Thyroid gland (tissue), 4 donors: ENCODE data around the gene CDK13. TPM values are rescaled to one million over a fixed set of nuclear protein-coding genes. Genes with fewer than 3 reads are reported as not detected.

ENCODE experiments used
- DNase-seq, 2 donors: peaks; one replicate each; pipeline ENCODE4 v3.0.0-alpha.2; 2019
- H3K27ac ChIP-seq, 3 donors: fragments of 200-600 bp; sonication (generic); 1 replicate in 2 of 3; 2 replicates in 1 of 3; pipeline ENCODE4 v1.5.1; 2016 to 2019; ENCODE audit warnings: mild to moderate bottlenecking in 1 of 3, moderate library complexity in 1 of 3
- H3K27me3 ChIP-seq: fragments of 200-600 bp; sonication (generic); one replicate; pipeline ENCODE4 v1.5.1; 2019
- H3K36me3 ChIP-seq, 2 donors: fragments of 200-600 bp; sonication (generic); one replicate each; pipeline ENCODE4 v1.5.1; 2016 to 2019
- H3K4me1 ChIP-seq, 2 donors: fragments of 200-600 bp; sonication (generic); one replicate each; pipeline ENCODE4 v1.5.1; 2017 to 2019
- H3K4me3 ChIP-seq, 3 donors: fragments of 200-600 bp; sonication (generic); replicated peaks in 1 of 3; 1 replicate in 2 of 3; 2 replicates in 1 of 3; pipeline ENCODE4 v1.5.1; 2016; ENCODE audit warnings: mild to moderate bottlenecking in 1 of 3
- H3K9me3 ChIP-seq: fragments of 200-600 bp; sonication (generic); one replicate; pipeline ENCODE4 v1.5.1; 2017
- POLR2A ChIP-seq, 2 donors: fragments of 450-650 bp; IDR thresholded peaks; one replicate each; pipeline ENCODE4 v1.6.1; 2017; ENCODE audit warnings: antibody characterized with exemption in 2 of 2, mild to moderate bottlenecking in 2 of 2, moderate library complexity in 1 of 2
- WGBS, 2 donors: methylation state at CpG; one replicate each; pipeline ENCODE4 v1.1.5; 2017; 5-methylcytosine and 5-hydroxymethylcytosine counted together
- intact Hi-C: fragments of 100-400 bp; cut with DNase I; formaldehyde crosslinking; loops from one replicate; pipeline ENCODE4 v1.15.1; 2023
- total RNA-seq, 4 donors: library from RNA; depleted of rRNA; stranded (reverse); fragments of >200 nt; gene quantifications; one replicate each; pipeline ENCODE4 v1.2.3, GENCODE V29; 2016
- TF ChIP-seq, protein P1 (sequence below), 6 experiments: fragments of 200-600 bp in 3 of 6; fragments of 450-650 bp in 3 of 6; sonication (generic) in 3 of 6; IDR thresholded peaks; one replicate each; pipeline ENCODE4 v1.5.1; 2016 to 2019; ENCODE audit warnings: antibody characterized with exemption in 6 of 6, mild to moderate bottlenecking in 2 of 6, inconsistent platforms in 1 of 6, moderate library complexity in 1 of 6

Gene CDK13
- total RNA-seq, 4 donors from 2014 or later: 131 to 191 (median 141) TPM

DNA sequence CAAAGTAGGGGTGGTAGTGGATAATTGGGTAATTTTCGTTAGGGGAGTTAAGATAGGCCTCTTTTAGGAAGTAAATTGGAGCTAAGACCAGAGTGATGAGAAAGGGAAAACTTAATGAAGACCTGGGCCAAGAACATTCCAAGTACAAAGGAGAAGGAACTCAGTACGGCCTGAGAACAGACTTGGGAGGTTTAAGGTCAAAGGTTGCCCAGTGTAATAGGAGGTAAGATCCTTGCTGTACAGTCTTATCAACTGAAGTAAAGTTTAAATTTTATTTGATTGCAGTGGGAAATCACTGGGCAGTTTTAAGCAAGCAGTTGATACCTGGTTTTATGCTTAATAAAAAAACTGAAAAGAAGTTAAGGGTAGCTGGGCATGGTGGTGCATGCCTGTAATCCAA, 108.0 kb downstream of the CDK13 start:
- intact Hi-C loops: no loop called here
- Histone ChIP-seq H3K27me3 (no peaks in the 10 kb centered on the region), H3K27ac (no peak overlapping the region), H3K9me3 (no peaks in the 10 kb centered on the region), H3K4me1 (peaks cover 9 to 17% of the 10 kb centered on the region in 2 donors), H3K4me3 (no peak overlapping the region), H3K36me3 (no peaks in the 10 kb centered on the region)
- WGBS, 2 donors: 63 to 89% methylated on average over 2 of the region's 2 CpGs
- no peak for TF ChIP-seq POLR2A (IDR thresholded peaks at IDR 0.05)
- TF ChIP-seq, protein P1, sequence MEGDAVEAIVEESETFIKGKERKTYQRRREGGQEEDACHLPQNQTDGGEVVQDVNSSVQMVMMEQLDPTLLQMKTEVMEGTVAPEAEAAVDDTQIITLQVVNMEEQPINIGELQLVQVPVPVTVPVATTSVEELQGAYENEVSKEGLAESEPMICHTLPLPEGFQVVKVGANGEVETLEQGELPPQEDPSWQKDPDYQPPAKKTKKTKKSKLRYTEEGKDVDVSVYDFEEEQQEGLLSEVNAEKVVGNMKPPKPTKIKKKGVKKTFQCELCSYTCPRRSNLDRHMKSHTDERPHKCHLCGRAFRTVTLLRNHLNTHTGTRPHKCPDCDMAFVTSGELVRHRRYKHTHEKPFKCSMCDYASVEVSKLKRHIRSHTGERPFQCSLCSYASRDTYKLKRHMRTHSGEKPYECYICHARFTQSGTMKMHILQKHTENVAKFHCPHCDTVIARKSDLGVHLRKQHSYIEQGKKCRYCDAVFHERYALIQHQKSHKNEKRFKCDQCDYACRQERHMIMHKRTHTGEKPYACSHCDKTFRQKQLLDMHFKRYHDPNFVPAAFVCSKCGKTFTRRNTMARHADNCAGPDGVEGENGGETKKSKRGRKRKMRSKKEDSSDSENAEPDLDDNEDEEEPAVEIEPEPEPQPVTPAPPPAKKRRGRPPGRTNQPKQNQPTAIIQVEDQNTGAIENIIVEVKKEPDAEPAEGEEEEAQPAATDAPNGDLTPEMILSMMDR (IDR thresholded peaks at IDR 0.05): no peak
- DNase-seq: no peak

DNA sequence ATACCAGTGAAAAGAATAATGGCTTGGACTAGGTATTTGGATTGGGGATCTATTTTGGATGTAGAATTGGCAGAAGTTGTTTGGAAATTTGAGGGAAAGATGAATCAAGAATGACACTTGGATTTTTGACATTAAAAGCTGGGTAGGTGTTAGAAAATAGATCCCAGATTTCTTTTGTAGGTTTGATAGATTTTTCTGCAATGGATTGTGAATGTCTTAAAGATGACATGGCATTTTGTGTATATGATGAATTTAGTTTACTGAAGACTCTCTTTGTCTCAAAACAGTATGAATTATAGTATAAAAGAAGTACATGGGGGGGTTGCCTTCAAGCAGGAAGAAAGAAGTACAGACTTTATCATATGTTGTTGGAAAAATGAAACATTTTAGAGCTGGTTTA, 108.6 kb downstream of the CDK13 start:
- intact Hi-C loops: no loop called here
- Histone ChIP-seq H3K9me3 (no peaks in the 10 kb centered on the region), H3K4me3 (no peak overlapping the region), H3K36me3 (no peaks in the 10 kb centered on the region), H3K27ac (no peak overlapping the region), H3K4me1 (peaks cover 9 to 17% of the 10 kb centered on the region in 2 donors), H3K27me3 (no peaks in the 10 kb centered on the region)
- no peak for DNase-seq
- TF ChIP-seq, protein P1 (IDR thresholded peaks at IDR 0.05): no peak
- TF ChIP-seq POLR2A (IDR thresholded peaks at IDR 0.05): no peak

DNA sequence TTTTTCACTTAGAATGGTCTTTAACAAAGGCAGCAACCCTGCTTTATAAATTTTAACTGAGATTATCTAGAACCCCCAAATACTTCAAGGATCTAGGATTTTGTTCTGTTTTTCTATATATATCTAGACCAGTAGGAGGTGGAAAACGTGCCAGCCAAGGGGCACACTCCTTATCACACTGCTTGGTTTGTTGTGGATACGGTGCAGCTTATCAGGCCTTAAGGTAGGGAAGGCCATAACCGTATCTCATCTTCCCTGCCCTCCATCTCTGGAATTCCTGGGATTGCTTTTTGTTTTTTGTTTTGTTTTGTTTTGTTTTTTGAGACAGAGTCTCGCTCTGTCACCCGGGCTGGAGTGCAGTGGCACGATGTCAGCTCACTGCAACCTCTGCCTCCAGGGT, 109.0 kb downstream of the CDK13 start:
- WGBS, 2 donors: 93 to 97% methylated on average over 6 of the region's 6 CpGs
- Histone ChIP-seq H3K4me3 (no peak overlapping the region), H3K36me3 (no peaks in the 10 kb centered on the region), H3K9me3 (no peaks in the 10 kb centered on the region), H3K27ac (no peak overlapping the region), H3K4me1 (peaks cover 9 to 17% of the 10 kb centered on the region in 2 donors), H3K27me3 (no peaks in the 10 kb centered on the region)
- no peak for TF ChIP-seq POLR2A (IDR thresholded peaks at IDR 0.05)
- TF ChIP-seq, protein P1 (IDR thresholded peaks at IDR 0.05): no peak
- intact Hi-C loops: no loop called here
- DNase-seq: no peak

DNA sequence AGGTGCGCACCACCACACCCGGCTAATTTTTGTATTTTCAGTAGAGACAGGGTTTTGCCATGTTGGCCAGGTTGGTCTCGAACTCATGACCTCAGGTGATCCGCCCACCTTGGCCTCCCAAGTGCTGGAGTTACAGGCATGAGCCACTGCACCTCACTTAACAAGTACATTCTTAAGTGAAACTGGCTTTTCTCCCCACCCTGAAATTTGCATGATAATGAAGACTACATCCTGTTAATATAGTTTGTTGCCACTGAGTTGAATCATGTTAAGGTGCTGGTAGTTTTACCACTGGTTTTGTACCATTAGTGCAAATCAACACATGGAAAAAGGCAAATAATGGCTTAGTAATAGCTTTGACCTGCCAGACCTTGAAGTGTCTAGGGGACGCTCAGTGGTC, 122.2 kb downstream of the CDK13 start:
- intact Hi-C loops: no loop called here
- Histone ChIP-seq H3K4me3 (no peak overlapping the region), H3K36me3 (peaks cover 0 to 2% of the 10 kb centered on the region in 2 donors), H3K9me3 (no peaks in the 10 kb centered on the region), H3K27ac (no peak overlapping the region), H3K4me1 (no peaks in the 10 kb centered on the region), H3K27me3 (no peaks in the 10 kb centered on the region)
- WGBS, 2 donors: 98 to 99% methylated on average over 5 of the region's 5 CpGs
- no peak for TF ChIP-seq POLR2A (IDR thresholded peaks at IDR 0.05)
- TF ChIP-seq, protein P1 (IDR thresholded peaks at IDR 0.05): no peak
- no peak for DNase-seq

DNA sequence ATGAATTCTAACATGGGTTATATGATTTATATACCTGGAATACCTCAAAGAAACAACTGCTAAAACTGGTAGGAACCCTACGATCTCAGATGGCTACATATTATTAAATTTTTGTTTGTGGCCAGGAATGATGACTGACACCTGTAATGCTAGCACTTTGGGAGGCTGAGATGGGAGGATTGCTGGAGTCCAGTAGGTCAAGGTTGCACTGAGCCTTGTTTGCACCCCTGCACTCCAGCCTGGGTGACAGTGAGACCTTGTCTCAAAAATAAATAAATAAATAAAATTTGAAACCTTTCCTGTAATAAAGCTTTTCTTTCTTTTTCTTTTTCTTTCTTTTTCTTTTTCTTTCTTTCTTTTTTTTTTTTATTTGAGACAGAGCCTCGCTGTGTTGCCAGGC, 123.2 kb downstream of the CDK13 start:
- no peaks in the 10 kb centered on the region for H3K4me1 ChIP-seq
- DNase-seq: no peak
- H3K27me3 ChIP-seq: no peaks in the 10 kb centered on the region
- peaks cover 0 to 2% of the 10 kb centered on the region in 2 donors for H3K36me3 ChIP-seq
- no peak overlapping the region for H3K27ac ChIP-seq
- TF ChIP-seq POLR2A (IDR thresholded peaks at IDR 0.05): no peak
- TF ChIP-seq, protein P1 (IDR thresholded peaks at IDR 0.05): no peak
- no peak overlapping the region for H3K4me3 ChIP-seq
- intact Hi-C loops: no loop called here
- H3K9me3 ChIP-seq: no peaks in the 10 kb centered on the region
- 95 to 96% methylated on average over 2 of the region's 2 CpGs for WGBS, 2 donors
